Dedifferentiated amniotic fluid mesenchymal stem cell (primary cell): ENCODE measurements around the gene SPTBN4.
"Not testable (repeated sequence)": the region's sequence is repeated elsewhere in the genome, so short reads cannot be mapped to it uniquely, and the experiment has no call there.

Experiments used
- DNase-seq: peaks from one replicate; pipeline ENCODE4 v3.0.0-alpha.2; 2016; ENCODE audit errors: extremely low spot score

SPTBN4 gene

GRCh38 chr19:40502647-40503319 is 36.0 kb downstream of the SPTBN4 start:
- no peak for DNase-seq

- DNase-seq, result no peak
Observed at GRCh38 chr19:40503320-40503695, 36.5 kb downstream of the SPTBN4 start.

DNA sequence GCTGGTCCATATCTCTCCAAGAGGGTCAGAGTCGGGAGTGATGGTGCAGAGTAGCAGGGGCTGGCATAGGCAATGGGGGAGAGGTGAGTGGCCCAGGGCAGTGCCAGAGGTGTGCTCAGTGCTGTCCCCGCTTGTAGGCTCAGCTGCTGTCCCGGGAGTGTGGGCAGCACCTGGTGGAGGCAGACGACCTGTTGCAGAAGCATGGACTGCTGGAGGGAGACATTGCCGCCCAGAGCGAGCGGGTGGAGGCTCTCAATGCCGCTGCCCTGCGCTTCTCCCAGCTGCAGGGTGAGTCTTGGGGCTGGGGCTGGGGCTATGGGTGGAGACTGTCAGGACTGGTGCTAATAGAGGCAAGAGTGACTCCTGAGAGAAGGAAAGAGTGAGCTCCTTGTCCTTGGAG is 39.3 kb downstream of the SPTBN4 start:
- DNase-seq, result no peak

GRCh38 chr19:40507892-40508291 is 41.1 kb downstream of the SPTBN4 start:
- no peak for DNase-seq

GRCh38 chr19:40508739-40509260 is 42.0 kb downstream of the SPTBN4 start:
- no peak for DNase-seq

- DNase-seq, result no peak
Observed at GRCh38 chr19:40510526-40511115, 43.8 kb downstream of the SPTBN4 start.

DNA sequence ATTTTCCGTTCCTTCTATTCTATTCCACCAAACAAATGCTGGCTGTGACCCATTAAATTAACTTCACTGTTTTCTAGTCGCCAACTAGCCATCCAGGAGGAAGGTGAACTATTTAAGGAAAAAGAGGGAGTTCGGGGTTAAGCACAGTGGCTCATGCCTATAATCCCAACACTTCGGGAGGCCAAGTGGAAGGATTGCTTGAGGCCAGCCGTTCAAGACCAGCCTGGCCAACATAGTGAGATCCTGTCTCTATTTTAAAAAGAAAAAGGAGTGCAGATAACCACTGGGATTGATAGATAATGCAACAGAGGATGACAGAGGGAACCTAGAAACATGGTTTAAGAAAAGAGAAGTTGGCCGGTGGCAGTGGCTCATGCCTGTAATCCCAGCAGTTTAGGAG is 44.7 kb downstream of the SPTBN4 start:
- DNase-seq, result no peak

- DNase-seq, result no peak
Observed at GRCh38 chr19:40512110-40512472, 45.3 kb downstream of the SPTBN4 start.

DNA sequence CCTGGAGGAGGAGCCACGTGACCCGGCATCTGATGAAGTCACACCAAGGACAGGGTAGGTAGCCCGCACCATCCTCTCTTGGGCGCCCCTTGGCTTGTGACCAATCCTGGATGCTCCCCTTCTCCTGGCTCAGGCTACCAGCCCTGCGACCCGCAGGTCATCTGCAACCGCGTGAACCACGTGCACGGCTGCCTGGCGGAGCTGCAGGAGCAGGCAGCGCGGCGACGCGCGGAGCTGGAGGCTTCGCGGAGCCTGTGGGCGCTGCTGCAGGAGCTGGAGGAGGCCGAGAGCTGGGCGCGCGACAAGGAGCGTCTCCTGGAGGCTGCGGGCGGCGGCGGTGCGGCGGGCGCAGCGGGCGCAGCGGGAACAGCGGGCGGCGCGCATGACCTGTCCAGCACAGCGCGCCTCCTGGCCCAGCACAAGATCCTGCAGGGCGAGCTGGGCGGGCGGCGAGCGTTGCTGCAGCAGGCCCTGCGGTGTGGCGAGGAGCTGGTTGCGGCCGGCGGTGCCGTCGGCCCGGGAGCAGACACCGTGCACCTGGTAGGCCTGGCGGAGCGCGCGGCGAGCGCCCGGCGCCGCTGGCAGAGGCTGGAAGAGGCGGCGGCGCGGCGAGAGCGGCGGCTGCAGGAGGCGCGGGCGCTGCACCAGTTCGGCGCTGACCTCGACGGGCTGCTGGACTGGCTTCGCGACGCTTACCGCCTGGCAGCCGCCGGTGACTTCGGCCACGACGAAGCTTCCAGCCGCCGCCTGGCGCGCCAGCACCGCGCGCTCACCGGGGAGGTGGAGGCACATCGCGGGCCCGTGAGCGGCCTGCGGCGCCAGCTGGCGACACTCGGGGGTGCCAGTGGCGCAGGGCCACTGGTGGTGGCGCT is 45.9 kb downstream of the SPTBN4 start:
- no peak for DNase-seq

GRCh38 chr19:40513345-40513678 is 46.5 kb downstream of the SPTBN4 start:
- no peak for DNase-seq

DNA sequence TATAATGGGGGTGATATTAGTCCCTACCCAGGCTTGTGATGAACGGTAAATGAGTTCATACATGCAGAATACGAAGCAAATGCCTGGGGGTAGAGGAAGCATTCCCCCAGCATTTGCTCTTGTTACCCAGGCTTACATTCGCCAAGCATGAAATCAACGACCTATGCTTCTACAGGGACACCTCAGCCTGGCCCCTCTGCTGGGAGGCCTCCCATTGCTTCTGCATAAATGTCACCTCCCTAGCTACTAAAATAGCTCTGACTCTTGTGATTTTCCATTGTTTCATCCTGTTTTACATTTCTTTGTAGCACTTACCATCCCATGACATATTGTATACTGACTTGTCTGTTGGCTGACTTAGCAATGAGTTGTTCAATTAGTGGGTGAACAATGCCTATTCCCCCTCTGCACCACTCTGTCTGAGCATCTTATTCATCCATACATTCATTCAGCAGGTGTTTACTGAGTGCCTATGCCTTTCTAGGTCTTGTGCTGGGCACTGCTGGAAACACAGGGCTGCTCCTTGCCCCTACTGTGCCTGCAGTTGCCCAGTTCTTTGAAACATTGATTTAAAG is 47.0 kb downstream of the SPTBN4 start:
- DNase-seq, result no peak

DNA sequence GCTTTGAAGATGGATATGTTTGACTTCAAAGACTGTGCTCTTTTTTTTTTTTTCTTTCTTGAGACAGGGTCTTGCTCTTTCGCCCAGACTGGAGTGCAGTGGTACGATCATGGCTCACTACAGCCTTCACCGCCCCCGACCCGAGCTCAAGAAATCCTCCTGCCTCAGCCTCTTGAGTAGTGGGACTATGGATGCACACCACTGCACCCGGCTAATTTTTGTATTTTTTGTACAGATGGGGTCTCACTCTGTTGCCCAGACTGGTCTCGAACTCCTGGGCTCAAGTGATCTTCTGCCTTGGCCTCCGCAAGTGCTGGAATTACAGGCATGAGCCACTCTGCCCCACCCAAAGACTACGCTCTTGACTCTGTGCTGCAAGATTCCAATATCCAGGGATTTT is 50.4 kb downstream of the SPTBN4 start:
- no peak for DNase-seq

GRCh38 chr19:40519352-40520322 is 52.8 kb downstream of the SPTBN4 start:
- no peak for DNase-seq

- no peak for DNase-seq
Observed at GRCh38 chr19:40521276-40521675, 54.5 kb downstream of the SPTBN4 start.

- not testable (repeated sequence) for DNase-seq
Observed at GRCh38 chr19:40521900-40522299, 55.1 kb downstream of the SPTBN4 start.

- no peak for DNase-seq
Observed at GRCh38 chr19:40523322-40524047, 56.7 kb downstream of the SPTBN4 start.

DNA sequence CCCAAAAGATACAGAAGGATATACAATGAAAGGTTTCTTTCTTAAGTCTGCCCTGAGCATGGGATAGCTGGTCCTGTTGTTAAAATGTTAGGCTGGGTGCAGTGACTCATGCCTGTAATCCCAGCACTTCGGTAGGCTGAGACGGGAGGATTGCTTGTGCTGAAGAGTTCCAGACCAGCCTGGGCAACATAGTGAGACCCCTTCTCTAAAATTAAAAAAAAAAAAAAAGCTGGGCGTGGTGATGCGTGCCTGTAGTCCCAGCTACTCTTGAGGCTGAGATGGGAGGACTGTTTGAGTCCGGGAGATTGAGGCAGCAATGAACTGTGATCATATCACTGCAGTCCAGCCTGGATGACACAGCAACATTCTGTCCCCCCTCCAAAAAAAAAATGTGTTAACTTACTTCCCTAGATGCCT is 57.3 kb downstream of the SPTBN4 start:
- DNase-seq, result no peak

DNA sequence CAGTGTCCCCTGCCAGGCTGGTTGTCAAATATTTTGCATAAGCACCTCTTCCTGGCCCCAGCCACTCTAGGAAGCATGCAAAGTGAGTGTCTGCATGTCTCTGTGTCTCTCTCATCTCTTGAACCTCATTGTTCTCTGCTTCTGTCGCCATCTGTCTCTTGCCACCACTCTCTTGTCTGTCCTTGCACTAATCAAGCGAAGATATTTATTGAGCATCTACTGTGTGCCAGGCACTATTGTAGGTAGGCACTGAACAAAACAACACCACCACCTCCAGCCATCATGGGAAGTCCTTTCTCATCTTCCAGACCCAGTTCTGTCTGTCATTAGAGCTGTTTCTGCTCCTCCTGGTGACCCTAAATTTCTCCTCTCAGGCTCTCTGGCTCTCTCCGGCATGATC is 57.9 kb downstream of the SPTBN4 start:
- no peak for DNase-seq

- no peak for DNase-seq
Observed at GRCh38 chr19:40525234-40526051, 58.6 kb downstream of the SPTBN4 start.

DNA sequence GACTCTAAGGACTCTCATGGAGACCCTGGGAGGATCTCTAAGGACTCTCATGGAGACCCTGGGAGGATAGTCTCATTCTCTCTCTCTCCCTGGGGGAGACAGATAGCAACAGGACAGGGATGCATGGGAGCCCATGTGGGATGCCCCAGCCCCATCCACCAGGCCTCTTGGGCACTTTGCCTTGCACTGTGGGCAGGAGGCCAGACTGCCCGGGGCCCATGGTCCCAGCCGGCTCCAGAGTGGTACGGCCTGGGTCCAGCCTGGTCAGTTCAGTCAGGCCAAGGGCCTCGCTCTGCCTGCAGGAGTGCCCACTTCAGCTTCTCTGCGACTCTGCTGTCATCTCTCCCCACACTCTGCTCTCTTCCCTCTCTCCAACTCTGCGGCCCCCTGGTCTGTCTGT is 61.3 kb downstream of the SPTBN4 start:
- DNase-seq, result no peak
